A549 treated with DMSO at 1 μM for 4 hours (cell line): ENCODE data around the gene ARHGAP8. TPM values are rescaled to one million over a fixed set of nuclear protein-coding genes. Genes with fewer than 3 reads are reported as not detected.

ENCODE experiments used
- total RNA-seq: library from RNA; stranded (reverse); fragments of 200-300 nt; extraction: Qiagen RNA extraction; gene quantifications from 5 replicates; pipeline ENCODE4 v1.2.3, GENCODE V29; 2022; ENCODE audit warnings: low read depth

ARHGAP8 gene
- total RNA-seq: 1.4 to 2.6 TPM (median 2.1 TPM) in 5 replicates

DNA sequence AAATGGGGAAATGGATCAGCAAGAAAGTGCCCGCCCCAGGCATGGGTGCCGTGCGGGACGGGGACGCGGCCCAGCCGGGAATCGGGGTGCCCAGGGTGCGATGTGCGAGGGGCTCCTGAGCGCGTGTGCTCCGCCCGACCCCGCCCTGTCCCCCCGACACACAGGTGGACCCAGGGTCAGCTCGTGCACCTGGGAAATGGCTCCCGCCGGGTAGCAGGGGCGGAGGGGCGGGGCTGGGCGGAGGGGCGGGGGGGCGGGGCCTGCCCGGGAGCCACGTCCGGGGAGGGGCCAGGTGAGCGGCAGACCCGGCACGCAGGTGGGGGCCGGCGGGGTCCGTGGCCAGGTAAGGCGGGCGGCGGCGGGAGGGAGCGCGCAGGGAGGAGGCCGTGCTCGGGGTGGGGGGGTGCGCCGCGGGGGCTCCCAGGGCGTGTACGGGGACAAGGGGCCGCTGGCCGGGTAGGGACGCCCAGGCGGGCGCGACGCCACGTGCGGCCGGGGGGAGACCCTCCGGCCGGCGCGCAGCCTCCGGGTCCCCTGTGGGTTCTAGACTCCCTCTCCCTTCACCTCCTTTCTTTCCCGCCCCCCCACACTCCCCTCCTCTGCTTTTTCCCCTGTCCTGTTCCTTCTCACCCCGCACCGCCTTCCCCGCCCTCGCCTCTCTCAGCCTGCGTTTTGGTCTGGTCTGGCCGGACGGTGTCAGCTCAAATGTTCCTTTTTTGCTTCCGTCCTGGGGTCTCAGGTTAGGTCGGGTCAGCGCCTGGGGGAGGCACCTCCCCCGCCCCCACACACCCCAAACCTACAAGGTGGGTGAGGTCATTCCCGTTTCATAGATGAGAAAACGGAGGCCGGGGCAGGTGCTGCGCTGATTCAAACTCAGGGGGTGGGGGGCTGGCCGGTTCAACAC is at the start of gene ARHGAP8:
ARHGAP8 (plus strand) TSS at position 291 of the 904 bp plus-strand sequence. CDS start 33,953 bp downstream, outside the sequence.

Other genes with a start within 250 kb of the ARHGAP8 start
- gene PRR5, start 50.4 kb upstream of the ARHGAP8 start, total RNA-seq: 14.7 to 22.6 TPM (median 19.1 TPM) in 5 replicates